ENCODE data around the gene SPATA7.

Gene SPATA7

DNA sequence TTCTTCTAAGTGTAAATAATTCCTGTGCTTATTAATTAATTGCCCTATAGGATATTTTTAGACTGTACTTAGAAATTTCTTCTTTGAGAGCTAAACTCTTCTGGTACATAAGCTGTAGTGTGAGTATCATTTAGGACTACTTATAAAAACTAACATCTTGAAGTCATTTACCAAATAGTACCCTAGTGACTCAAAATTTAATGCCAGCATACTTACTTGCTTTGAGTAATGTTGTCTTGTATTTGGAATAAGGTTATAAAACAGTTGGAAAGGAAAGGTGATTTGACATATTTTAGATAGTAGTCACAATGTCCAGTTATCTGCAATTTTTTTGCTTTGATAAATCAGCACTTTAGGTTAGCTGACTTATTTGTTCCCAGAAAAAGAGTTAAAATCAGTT is 39.1 kb downstream of the SPATA7 start:
- H3K4me1 ChIP-seq (ENCODE audit: insufficient read depth, low read length), result no peaks in the 10 kb centered on the region
- no peak overlapping the region for H2AFZ ChIP-seq (ENCODE audit: low read depth, low read length)
- no peaks in the 10 kb centered on the region for H3K27me3 ChIP-seq (ENCODE audit: insufficient read depth, low read length)
- no peak overlapping the region for H3K4me3 ChIP-seq (ENCODE audit: low read length)
- H3K9me3 ChIP-seq (ENCODE audit: low read length), result no peaks in the 10 kb centered on the region
- peaks cover 10% of the 10 kb centered on the region for H3K36me3 ChIP-seq (ENCODE audit: insufficient read depth, low read length)

DNA sequence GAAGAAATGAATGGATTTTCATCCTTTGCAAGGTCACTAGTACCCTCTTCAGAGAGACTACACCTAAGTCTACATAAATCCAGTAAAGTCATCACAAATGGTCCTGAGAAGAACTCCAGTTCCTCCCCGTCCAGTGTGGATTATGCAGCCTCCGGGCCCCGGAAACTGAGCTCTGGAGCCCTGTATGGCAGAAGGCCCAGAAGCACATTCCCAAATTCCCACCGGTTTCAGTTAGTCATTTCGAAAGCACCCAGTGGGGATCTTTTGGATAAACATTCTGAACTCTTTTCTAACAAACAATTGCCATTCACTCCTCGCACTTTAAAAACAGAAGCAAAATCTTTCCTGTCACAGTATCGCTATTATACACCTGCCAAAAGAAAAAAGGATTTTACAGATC is 40.8 kb downstream of the SPATA7 start:
- H3K27me3 ChIP-seq (ENCODE audit: insufficient read depth, low read length), result no peaks in the 10 kb centered on the region

DNA sequence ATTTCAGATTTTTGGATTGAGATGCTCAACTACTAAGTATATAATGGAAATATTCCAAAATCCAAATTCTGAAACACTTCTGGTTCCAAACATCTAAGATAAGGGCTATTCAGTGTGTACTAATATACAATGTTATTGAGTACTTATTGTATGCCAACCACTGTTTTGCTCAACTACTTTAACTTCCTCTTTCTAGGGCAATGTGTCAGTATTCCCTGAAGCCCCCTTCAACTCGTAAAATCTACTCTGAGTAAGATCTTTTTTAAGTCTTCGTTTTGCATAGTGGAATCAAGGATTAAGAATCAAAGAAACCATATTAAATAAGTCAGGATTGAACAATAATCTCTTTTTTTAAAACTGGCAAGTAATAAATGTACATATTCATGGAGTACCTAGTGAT is 45.5 kb downstream of the SPATA7 start:
- no peaks in the 10 kb centered on the region for H3K27me3 ChIP-seq (ENCODE audit: insufficient read depth, low read length)
- H3K9me3 ChIP-seq (ENCODE audit: low read length), result peaks cover 2% of the 10 kb centered on the region
- no peak overlapping the region for H3K4me3 ChIP-seq (ENCODE audit: low read length)
- H3K36me3 ChIP-seq (ENCODE audit: insufficient read depth, low read length), result peaks cover 6% of the 10 kb centered on the region
- no peak overlapping the region for H2AFZ ChIP-seq (ENCODE audit: low read depth, low read length)
- no peaks in the 10 kb centered on the region for H3K4me1 ChIP-seq (ENCODE audit: insufficient read depth, low read length)

More for the DNA sequence above, 40.8 kb downstream of the SPATA7 start:
- Histone ChIP-seq H3K9me3 (ENCODE audit: low read length) (no peaks in the 10 kb centered on the region), H3K36me3 (ENCODE audit: insufficient read depth, low read length) (peaks cover 4% of the 10 kb centered on the region), H2AFZ (ENCODE audit: low read depth, low read length) (no peak overlapping the region), H3K4me1 (ENCODE audit: insufficient read depth, low read length) (no peaks in the 10 kb centered on the region), H3K4me3 (ENCODE audit: low read length) (no peak overlapping the region)

- H3K36me3 ChIP-seq (ENCODE audit: insufficient read depth, low read length), result peaks cover 21% of the 10 kb centered on the region
- no peak overlapping the region for H2AFZ ChIP-seq (ENCODE audit: low read depth, low read length)
- no peak overlapping the region for H3K4me3 ChIP-seq (ENCODE audit: low read length)
- H3K4me1 ChIP-seq (ENCODE audit: insufficient read depth, low read length), result no peaks in the 10 kb centered on the region
- H3K27me3 ChIP-seq (ENCODE audit: insufficient read depth, low read length), result no peaks in the 10 kb centered on the region
- peaks cover 2% of the 10 kb centered on the region for H3K9me3 ChIP-seq (ENCODE audit: low read length)
Observed at GRCh38 chr14:88437658-88438057, 52.2 kb downstream of the SPATA7 start.

GRCh38 chr14:88439088-88439487 is 53.6 kb downstream of the SPATA7 start:
- Histone ChIP-seq H3K4me3 (ENCODE audit: low read length) (no peak overlapping the region), H2AFZ (ENCODE audit: low read depth, low read length) (no peak overlapping the region), H3K9me3 (ENCODE audit: low read length) (peaks cover 2% of the 10 kb centered on the region), H3K27me3 (ENCODE audit: insufficient read depth, low read length) (no peaks in the 10 kb centered on the region), H3K4me1 (ENCODE audit: insufficient read depth, low read length) (no peaks in the 10 kb centered on the region), H3K36me3 (ENCODE audit: insufficient read depth, low read length) (peaks cover 21% of the 10 kb centered on the region)

- Histone ChIP-seq H3K36me3 (ENCODE audit: insufficient read depth, low read length) (peaks cover 4% of the 10 kb centered on the region), H2AFZ (ENCODE audit: low read depth, low read length) (no peak overlapping the region), H3K9me3 (ENCODE audit: low read length) (peaks cover 3% of the 10 kb centered on the region), H3K4me3 (ENCODE audit: low read length) (no peak overlapping the region), H3K27me3 (ENCODE audit: insufficient read depth, low read length) (no peaks in the 10 kb centered on the region), H3K4me1 (ENCODE audit: insufficient read depth, low read length) (no peaks in the 10 kb centered on the region)
Observed at GRCh38 chr14:88452231-88452630, 66.8 kb downstream of the SPATA7 start.

- no peaks in the 10 kb centered on the region for H3K27me3 ChIP-seq (ENCODE audit: insufficient read depth, low read length)
- no peak overlapping the region for H3K4me3 ChIP-seq (ENCODE audit: low read length)
- no peak overlapping the region for H2AFZ ChIP-seq (ENCODE audit: low read depth, low read length)
- peaks cover 3% of the 10 kb centered on the region for H3K9me3 ChIP-seq (ENCODE audit: low read length)
- peaks cover 4% of the 10 kb centered on the region for H3K36me3 ChIP-seq (ENCODE audit: insufficient read depth, low read length)
- H3K4me1 ChIP-seq (ENCODE audit: insufficient read depth, low read length), result no peaks in the 10 kb centered on the region
Observed at GRCh38 chr14:88454886-88455285, 69.4 kb downstream of the SPATA7 start.

DNA sequence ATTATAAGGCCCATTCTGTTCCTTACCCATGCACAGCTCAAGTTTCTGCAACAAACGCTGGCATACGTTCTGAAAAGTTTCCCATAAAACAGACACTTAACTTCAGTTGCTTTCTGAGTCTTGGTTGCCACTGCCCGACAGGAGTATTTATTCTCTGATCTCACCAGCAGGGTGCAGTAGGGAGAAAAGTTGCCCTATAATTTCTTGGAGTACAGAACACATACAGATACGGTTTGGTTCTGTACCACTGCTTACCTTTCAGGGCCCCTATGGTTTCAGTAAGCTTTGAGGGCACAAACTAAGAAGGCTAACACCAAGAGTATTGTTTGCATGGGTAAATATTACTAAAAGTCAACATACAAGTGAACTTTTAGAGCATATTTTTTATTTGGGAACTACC is 77.9 kb downstream of the SPATA7 start:
- H3K4me3 ChIP-seq (ENCODE audit: low read length), result no peak overlapping the region
- no peaks in the 10 kb centered on the region for H3K27me3 ChIP-seq (ENCODE audit: insufficient read depth, low read length)
- no peak overlapping the region for H2AFZ ChIP-seq (ENCODE audit: low read depth, low read length)
- peaks cover 43% of the 10 kb centered on the region for H3K36me3 ChIP-seq (ENCODE audit: insufficient read depth, low read length)
- H3K9me3 ChIP-seq (ENCODE audit: low read length), result peaks cover 5% of the 10 kb centered on the region
- H3K4me1 ChIP-seq (ENCODE audit: insufficient read depth, low read length), result no peaks in the 10 kb centered on the region

DNA sequence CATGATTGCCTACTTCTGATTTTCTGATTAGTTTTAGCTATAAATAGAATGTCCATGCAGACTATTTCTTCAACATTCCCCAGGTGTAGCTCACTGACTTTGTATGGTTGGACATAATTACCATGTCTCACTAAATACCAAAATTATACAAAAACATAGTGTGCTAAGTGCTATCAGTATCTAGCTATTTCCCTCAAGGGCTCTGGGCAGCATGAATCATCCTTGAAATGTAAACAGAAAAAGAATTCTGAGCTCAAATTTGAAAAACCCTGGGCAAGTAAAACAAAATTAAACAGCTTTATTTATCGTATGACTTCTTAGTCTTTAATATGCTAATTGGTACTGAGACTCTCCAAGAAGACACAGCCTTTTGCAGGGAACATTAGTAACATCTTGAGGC is 82.9 kb downstream of the SPATA7 start:
- Histone ChIP-seq H3K27me3 (ENCODE audit: insufficient read depth, low read length) (no peaks in the 10 kb centered on the region), H3K9me3 (ENCODE audit: low read length) (no peaks in the 10 kb centered on the region), H3K4me3 (ENCODE audit: low read length) (no peak overlapping the region), H3K4me1 (ENCODE audit: insufficient read depth, low read length) (no peaks in the 10 kb centered on the region), H2AFZ (ENCODE audit: low read depth, low read length) (no peak overlapping the region), H3K36me3 (ENCODE audit: insufficient read depth, low read length) (peaks cover 73% of the 10 kb centered on the region)

DNA sequence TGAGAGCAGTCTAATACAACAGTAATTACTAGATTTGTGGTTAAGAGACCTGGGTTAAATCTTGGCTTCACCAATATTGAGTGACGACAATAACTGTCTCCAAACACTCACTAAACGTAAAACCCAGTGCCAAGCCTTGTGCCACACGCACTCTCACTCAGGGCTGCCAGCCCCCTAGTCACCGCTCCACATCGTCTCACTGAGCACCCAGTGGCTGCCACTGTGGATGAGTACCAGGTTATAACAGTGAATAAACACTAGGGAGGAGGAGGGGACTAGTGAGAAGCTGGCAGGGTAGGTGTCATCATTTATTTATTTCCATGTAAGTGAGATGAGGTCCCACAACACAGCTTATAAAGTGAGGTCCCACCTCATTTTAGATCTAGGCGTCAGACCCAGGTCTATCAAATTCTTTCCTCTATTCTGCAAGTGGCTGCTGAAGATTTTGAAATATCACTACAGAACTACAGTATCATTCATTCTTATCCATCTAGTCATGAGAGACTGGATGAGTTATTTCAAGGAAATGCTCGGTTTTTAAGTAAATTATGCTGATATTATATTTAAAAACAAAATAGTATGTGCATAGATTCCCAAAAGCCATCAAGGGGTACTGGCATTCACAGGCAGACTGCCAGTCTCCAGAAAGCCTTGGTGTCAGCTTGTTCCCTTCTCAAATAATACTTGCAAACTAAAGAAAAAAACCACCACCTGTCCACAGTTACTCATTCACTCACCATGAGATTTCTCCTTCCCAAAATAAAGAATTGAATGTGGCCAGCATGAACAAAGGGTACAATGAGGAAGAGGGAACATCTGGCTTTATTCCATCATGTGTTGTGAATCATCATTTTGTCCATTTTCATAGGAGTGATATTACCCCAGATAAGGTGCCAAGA is 85.3 kb downstream of the SPATA7 start:
- peaks cover 85% of the 10 kb centered on the region for H3K36me3 ChIP-seq (ENCODE audit: insufficient read depth, low read length)
- H3K4me3 ChIP-seq (ENCODE audit: low read length), result no peak overlapping the region
- no peaks in the 10 kb centered on the region for H3K4me1 ChIP-seq (ENCODE audit: insufficient read depth, low read length)
- no peaks in the 10 kb centered on the region for H3K27me3 ChIP-seq (ENCODE audit: insufficient read depth, low read length)
- H2AFZ ChIP-seq (ENCODE audit: low read depth, low read length), result no peak overlapping the region
- no peaks in the 10 kb centered on the region for H3K9me3 ChIP-seq (ENCODE audit: low read length)

- Histone ChIP-seq H3K36me3 (ENCODE audit: insufficient read depth, low read length) (peaks cover 86% of the 10 kb centered on the region), H3K4me1 (ENCODE audit: insufficient read depth, low read length) (no peaks in the 10 kb centered on the region), H3K27me3 (ENCODE audit: insufficient read depth, low read length) (no peaks in the 10 kb centered on the region), H3K9me3 (ENCODE audit: low read length) (peaks cover 2% of the 10 kb centered on the region), H2AFZ (ENCODE audit: low read depth, low read length) (no peak overlapping the region), H3K4me3 (ENCODE audit: low read length) (no peak overlapping the region)
Observed at GRCh38 chr14:88473791-88474190, 88.3 kb downstream of the SPATA7 start.

DNA sequence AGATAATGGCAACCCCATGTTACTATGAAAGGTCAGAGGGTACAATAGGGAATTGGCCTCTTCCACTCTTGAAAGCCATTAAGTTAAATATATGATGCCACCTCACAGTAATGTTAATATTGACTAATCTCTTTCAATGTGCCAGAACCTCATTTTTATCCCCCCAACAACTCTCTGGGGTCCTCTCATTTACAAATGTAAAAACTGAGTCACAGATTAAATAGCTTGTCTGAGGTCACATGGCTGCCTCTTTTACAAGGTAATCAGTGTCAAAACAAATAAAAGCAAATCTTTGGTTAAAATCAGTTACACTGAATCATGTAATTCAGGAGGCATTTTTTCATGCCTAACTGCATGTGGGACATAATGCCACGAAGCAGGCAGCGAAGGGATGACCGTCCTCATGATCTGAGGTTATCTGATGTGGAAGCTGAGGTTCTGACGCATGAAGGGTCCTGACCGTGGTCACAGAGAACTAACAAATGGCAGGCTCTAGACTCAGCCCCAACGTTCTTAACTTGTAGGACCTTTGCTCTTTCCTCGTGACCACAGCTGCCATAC is 90.8 kb downstream of the SPATA7 start:
- Histone ChIP-seq H3K36me3 (ENCODE audit: insufficient read depth, low read length) (peaks cover 86% of the 10 kb centered on the region), H3K4me3 (ENCODE audit: low read length) (no peak overlapping the region), H3K9me3 (ENCODE audit: low read length) (peaks cover 14% of the 10 kb centered on the region), H3K27me3 (ENCODE audit: insufficient read depth, low read length) (no peaks in the 10 kb centered on the region), H3K4me1 (ENCODE audit: insufficient read depth, low read length) (no peaks in the 10 kb centered on the region), H2AFZ (ENCODE audit: low read depth, low read length) (no peak overlapping the region)

DNA sequence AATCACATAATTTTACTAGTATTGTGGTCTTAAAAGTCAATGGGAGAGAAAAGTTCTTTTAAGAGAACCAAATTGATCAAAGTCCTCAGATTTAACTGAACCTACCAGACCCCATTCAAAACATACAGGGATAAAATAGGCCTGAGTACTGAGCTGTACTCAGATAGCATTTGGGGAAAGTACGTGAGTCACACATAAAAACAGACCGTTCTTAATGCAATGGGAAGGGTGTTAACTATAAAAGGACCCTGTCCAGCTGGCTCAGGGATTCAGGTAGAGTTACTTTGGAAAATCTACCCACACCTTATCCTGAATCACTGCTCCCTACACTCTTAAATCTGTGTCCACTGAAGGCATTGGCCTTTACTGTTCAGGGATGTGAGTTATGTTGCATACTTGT is 91.4 kb downstream of the SPATA7 start:
- Histone ChIP-seq H2AFZ (ENCODE audit: low read depth, low read length) (no peak overlapping the region), H3K4me1 (ENCODE audit: insufficient read depth, low read length) (no peaks in the 10 kb centered on the region), H3K27me3 (ENCODE audit: insufficient read depth, low read length) (no peaks in the 10 kb centered on the region), H3K4me3 (ENCODE audit: low read length) (no peak overlapping the region), H3K9me3 (ENCODE audit: low read length) (peaks cover 14% of the 10 kb centered on the region), H3K36me3 (ENCODE audit: insufficient read depth, low read length) (peaks cover 83% of the 10 kb centered on the region)

All from neuron (in vitro differentiated cells).